ENCODE data around the gene SOS1.

DNA sequence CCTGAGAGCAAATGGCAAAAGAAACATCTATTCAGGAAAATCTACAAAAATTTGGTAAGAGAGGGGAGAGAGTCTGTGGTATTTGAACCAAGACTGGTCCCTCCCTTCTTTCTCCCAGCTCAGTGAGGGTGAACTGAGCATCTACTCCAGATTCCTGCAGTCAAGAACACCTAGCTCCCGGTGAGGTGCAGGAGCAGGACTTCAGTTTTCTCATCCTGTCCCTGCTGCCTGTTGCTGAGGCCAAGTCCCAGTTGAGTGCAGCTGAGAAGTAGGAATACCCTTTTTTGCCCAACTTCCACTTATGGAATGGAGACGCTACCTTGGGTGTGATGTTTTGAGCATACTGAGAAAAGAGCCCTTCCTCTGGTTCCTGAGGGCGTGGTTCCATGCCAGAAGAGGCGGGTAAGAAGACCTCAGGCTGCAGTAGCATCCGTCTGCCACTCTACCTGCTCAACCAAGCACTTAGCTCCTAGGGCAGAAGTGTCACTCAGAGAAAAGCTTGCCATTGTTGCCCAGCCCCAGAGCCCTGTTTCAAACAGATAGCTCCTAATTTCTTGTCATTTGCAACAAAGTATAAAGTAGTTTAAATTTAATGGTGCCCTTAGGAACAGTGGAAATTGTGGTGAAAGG, 112.9 kb downstream of the SOS1 start:
- TF ChIP-seq POLR2A (IDR thresholded peaks at IDR 0.05; ENCODE audit: low read depth, low read length) = no peak
- no peak for TF ChIP-seq TAF1 (IDR thresholded peaks at IDR 0.05; ENCODE audit: borderline replicate concordance, low read depth, low read length)
- TF ChIP-seq POLR2AphosphoS5 (IDR thresholded peaks at IDR 0.05; ENCODE audit: low read depth, low read length) = no peak

Data from GM12892 (cell line).